ENCODE measurements around the gene GTF2H4.

- TF ChIP-seq CTCF (IDR thresholded peaks at IDR 0.05; ENCODE audit: insufficient read depth, low read length, poor library complexity, severe bottlenecking) (no peak), EZH2phosphoT487 (conservative IDR thresholded peaks at IDR 0.05; ENCODE audit: low read length) (no peak)
Observed at GRCh38 chr6:30897882-30898281, 10.1 kb upstream of the GTF2H4 start.

Data from SU-DHL-6 (cell line).